Epithelial cell of proximal tubule (primary cell): ENCODE data around the gene NMBR. TPM values are rescaled to one million over a fixed set of nuclear protein-coding genes. Genes with fewer than 3 reads are reported as not detected.
"Not testable (repeated sequence)": the region's sequence is repeated elsewhere in the genome, so short reads cannot be mapped to it uniquely, and the experiment has no call there.

ENCODE experiments used
- DNase-seq: peaks from one replicate; pipeline ENCODE4 v3.0.0-alpha.2; 2011; ENCODE audit warnings: low read depth
- H3K4me3 ChIP-seq: 2 replicates; pipeline ENCODE4 v1.5.1; 2011; ENCODE audit warnings: low read depth, mild to moderate bottlenecking, low read length
- total RNA-seq: library from RNA; depleted of rRNA; stranded (reverse); fragments of >200 nt; gene quantifications from 2 replicates; pipeline ENCODE4 v1.2.3, GENCODE V29; 2015
- TF ChIP-seq, protein P1 (sequence below): conservative IDR thresholded peaks from 2 replicates; pipeline ENCODE4 v1.5.1; 2012; ENCODE audit warnings: low read depth, mild to moderate bottlenecking, low read length

NMBR gene
- total RNA-seq, 1 donor from 2014 or later, result not detected

DNA sequence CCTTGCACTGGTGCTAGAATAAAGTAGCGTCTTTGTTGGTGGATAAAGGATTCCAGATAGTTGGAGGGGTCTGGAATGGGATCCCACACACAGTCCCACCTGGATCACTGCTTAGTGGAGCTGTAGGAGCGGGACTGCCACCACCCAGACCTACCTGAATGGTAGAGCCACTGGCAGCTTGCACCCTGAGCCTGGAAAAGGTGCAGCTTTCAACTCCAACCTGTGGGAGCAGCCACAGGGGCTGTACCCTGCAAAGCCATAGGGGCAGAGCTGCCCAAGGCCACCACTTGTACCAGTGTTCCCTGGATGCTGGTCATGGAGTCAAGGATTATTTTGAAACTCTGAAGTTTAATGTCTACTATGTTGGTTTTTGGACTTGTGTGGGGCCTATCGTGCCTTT, 27.1 kb upstream of the NMBR start:
- DNase-seq, result no peak
- no peak overlapping the region for H3K4me3 ChIP-seq
- TF ChIP-seq, protein P1, sequence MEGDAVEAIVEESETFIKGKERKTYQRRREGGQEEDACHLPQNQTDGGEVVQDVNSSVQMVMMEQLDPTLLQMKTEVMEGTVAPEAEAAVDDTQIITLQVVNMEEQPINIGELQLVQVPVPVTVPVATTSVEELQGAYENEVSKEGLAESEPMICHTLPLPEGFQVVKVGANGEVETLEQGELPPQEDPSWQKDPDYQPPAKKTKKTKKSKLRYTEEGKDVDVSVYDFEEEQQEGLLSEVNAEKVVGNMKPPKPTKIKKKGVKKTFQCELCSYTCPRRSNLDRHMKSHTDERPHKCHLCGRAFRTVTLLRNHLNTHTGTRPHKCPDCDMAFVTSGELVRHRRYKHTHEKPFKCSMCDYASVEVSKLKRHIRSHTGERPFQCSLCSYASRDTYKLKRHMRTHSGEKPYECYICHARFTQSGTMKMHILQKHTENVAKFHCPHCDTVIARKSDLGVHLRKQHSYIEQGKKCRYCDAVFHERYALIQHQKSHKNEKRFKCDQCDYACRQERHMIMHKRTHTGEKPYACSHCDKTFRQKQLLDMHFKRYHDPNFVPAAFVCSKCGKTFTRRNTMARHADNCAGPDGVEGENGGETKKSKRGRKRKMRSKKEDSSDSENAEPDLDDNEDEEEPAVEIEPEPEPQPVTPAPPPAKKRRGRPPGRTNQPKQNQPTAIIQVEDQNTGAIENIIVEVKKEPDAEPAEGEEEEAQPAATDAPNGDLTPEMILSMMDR, result no peak

DNA sequence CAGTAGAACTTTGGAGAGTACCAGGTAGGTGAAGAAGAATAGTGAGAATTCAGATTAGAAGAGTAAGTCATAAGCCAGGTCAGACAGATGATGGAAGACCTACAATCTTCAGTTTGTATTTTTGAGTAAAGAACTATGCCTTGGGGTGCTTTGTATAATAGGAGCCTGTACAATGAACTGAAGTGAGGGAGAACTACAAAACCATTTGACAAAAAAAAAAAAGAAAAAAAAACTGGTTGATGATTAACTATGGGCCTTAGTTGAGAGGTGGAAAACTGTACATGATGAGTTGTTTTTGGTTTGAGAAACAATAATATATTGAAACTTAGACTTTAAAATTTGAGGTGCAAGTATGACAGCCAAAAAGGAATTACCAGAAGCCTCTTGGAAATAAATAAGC, 25.8 kb upstream of the NMBR start:
- DNase-seq, result no peak
- H3K4me3 ChIP-seq, result no peak overlapping the region
- TF ChIP-seq, protein P1, result no peak

DNA sequence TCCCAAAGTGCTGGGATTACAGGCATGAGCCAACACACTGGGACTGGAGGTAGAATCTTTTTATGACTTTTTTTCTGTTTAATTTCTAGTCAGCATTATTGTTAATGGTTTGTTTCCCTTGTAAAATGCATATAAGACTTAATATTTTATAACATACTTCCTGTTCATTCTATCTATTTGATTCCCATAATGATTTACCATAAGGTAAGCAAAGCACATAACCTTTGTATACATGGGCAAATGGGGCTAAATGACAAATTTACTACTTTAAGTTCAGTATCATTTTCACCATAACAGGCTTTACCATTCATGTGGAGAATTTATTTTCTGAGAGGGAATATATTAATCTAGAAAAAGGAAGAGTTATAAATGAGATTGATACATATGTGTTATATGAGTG, 24.4 kb upstream of the NMBR start:
- DNase-seq, result no peak
- TF ChIP-seq, protein P1, result no peak
- H3K4me3 ChIP-seq, result no peak overlapping the region

- TF ChIP-seq, protein P1, result no peak
- no peak for DNase-seq
Observed at GRCh38 chr6:142167486-142167885, 20.6 kb upstream of the NMBR start.

DNA sequence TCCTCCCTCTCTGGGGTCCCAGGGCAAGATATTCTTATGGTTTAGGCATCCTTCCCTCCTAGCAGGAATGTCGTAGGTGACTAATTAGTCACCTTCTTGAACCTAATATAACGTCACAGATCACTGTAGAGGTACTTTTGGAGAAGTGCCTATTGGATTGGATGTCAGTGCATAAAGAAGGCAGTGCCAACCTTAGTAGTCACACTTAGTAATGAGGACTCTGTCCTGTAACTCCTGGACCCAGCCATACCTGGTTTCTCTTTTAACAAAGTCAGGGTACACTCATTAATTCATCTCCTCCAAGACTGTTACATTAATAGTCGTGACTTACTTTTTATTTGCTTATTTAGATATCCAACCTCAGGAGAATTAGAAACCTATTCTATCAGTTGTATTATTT, 20.1 kb upstream of the NMBR start:
- no peak for DNase-seq
- no peak overlapping the region for H3K4me3 ChIP-seq
- TF ChIP-seq, protein P1, result no peak

More at GRCh38 chr6:142167486-142167885, 20.6 kb upstream of the NMBR start:
- no peak overlapping the region for H3K4me3 ChIP-seq

DNA sequence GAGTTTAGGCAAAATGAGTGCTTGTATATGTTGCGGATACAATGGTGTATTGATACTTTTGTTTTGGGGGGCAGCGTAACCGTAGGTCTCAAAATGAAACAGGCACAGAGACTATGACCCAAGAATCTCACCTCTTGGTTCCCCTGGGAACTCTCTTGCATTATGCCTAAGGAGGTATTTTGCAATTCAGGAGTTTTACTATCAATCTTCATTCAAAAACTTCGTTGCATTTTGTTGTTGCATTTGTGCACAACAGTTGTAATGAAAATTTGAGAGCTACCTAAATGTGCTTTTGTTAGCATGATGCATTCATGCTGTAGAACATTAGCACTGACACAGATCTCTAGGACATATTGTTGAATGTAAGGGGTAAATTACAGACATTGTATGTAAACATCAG, 18.3 kb upstream of the NMBR start:
- H3K4me3 ChIP-seq, result no peak overlapping the region
- TF ChIP-seq, protein P1, result no peak
- DNase-seq, result no peak

GRCh38 chr6:142162780-142163179, 15.9 kb upstream of the NMBR start:
- TF ChIP-seq, protein P1, result no peak
- no peak for DNase-seq

DNA sequence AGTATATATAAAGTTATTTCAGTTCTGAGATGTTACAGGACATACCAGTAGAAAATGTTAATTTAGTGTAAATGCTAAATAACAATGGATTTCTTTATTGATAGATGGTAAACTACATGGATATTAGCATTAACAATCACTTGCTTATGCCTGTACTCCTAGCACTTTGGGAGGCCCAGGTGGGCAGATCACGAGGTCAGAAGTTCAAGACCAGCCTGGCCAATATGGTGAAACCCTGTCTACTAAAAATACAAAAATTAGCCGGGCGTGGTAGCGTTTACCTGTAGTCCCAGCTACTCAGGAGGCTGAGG, 9.8 kb upstream of the NMBR start:
- not testable (repeated sequence) for H3K4me3 ChIP-seq, DNase-seq

More at GRCh38 chr6:142162780-142163179, 15.9 kb upstream of the NMBR start:
- no peak overlapping the region for H3K4me3 ChIP-seq
